A549 (cell line): ENCODE measurements around the gene ARL15. TPM values are rescaled to one million over a fixed set of nuclear protein-coding genes. Genes with fewer than 3 reads are reported as not detected.

ENCODE experiments used
- ATAC-seq, 2 experiments: fragments of 200-7000 bp in 1 of 2; fragments of >200 bp in 1 of 2; cut with Nextera tagmentation in 1 of 2; cut with Tn5 transposase in 1 of 2; 3 replicates each; pipeline versions ENCODE4 v1.8.0 to v1.9.1; 2018 to 2020; ENCODE audit warnings: mild to moderate bottlenecking in 1 of 2, moderate library complexity in 1 of 2
- CTCF ChIA-PET: fragments of 300-600 bp; sonication (Branson Sonifier 250); formaldehyde crosslinking; extraction: SDS; loops from one replicate; lab custom pipeline; 2021; ENCODE audit warnings: antibody characterized with exemption, inconsistent platforms; lab: Yijun Ruan, JAX
- POLR2A ChIA-PET: fragments of 350-600 bp; formaldehyde crosslinking; extraction: SDS; loops from one replicate; lab custom pipeline; 2021; ENCODE audit warnings: antibody characterized with exemption, inconsistent platforms; lab: Yijun Ruan, JAX
- DNase-seq, 2 experiments: peaks; one replicate each; pipeline versions ENCODE4 v3.0.0 to v3.0.0-alpha.2; 2011 to 2016; ENCODE audit warnings: low read depth in 1 of 2, low spot score in 1 of 2
- FAIRE-seq: peaks from 2 replicates; lab custom pipeline; 2011; peaks lifted over from hg19 to GRCh38; lab: Jason Lieb, UNC
- H3K27ac ChIP-seq, 2 experiments: fragments of >200 bp; sonication (Bioruptor Twin); formaldehyde crosslinking; 3 replicates each; pipeline ENCODE4 v1.5.1; 2016 to 2017
- H3K4me1 ChIP-seq: fragments of >200 bp; sonication (Bioruptor Twin); formaldehyde crosslinking; 3 replicates; pipeline ENCODE4 v1.6.1; 2016
- H3K4me2 ChIP-seq: fragments of >200 bp; sonication (Bioruptor Twin); formaldehyde crosslinking; 3 replicates; pipeline ENCODE4 v1.6.1; 2016
- H3K4me3 ChIP-seq: fragments of >200 bp; sonication (Bioruptor Twin); formaldehyde crosslinking; 3 replicates; pipeline ENCODE4 v1.5.1; 2016
- H3K9me3 ChIP-seq: fragments of >200 bp; sonication (Bioruptor Twin); formaldehyde crosslinking; 3 replicates; pipeline ENCODE4 v1.6.1; 2016
- ATOH8 ChIP-seq: fragments of 250-450 bp; sonication (Bioruptor Pico); IDR thresholded peaks from 2 replicates; pipeline ENCODE4 v1.5.0; 2020; ENCODE audit warnings: low read depth, mild to moderate bottlenecking, moderate library complexity
- CEBPB ChIP-seq, 2 experiments: fragments of >200 bp in 1 of 2; sonication (Bioruptor Twin) in 1 of 2; formaldehyde crosslinking in 1 of 2; IDR thresholded peaks; 2 replicates each; pipeline ENCODE4 v1.6.1; 2012 to 2016
- EHF ChIP-seq: fragments of 250-450 bp; sonication (Bioruptor Pico); IDR thresholded peaks from 2 replicates; pipeline ENCODE4 v1.5.0; 2020; ENCODE audit warnings: mild to moderate bottlenecking
- ELK1 ChIP-seq: fragments of 150-350 bp; IDR thresholded peaks from 2 replicates; pipeline ENCODE4 v1.6.1; 2014; ENCODE audit warnings: low read depth, mild to moderate bottlenecking, low read length
- ESRRA ChIP-seq: fragments of 150-350 bp; IDR thresholded peaks from 2 replicates; pipeline ENCODE4 v1.6.1; 2014; ENCODE audit warnings: mild to moderate bottlenecking, low read length, borderline replicate concordance
- FOSB ChIP-seq: fragments of 250-450 bp; sonication (Bioruptor Pico); IDR thresholded peaks from 2 replicates; pipeline ENCODE4 v1.5.0; 2020; ENCODE audit warnings: mild to moderate bottlenecking, moderate library complexity
- FOSL2 ChIP-seq, 2 experiments: fragments of 450-650 bp in 1 of 2; fragments of >200 bp in 1 of 2; sonication (Bioruptor Twin) in 1 of 2; formaldehyde crosslinking; IDR thresholded peaks; 2 replicates each; pipeline versions ENCODE4 v1.5.0 to v1.6.1; 2016 to 2020; ENCODE audit warnings: mild to moderate bottlenecking in 1 of 2, moderate library complexity in 1 of 2
- HOXB13 ChIP-seq: fragments of 250-450 bp; sonication (Bioruptor Pico); IDR thresholded peaks from 2 replicates; pipeline ENCODE4 v1.5.0; 2020; ENCODE audit warnings: low read depth, mild to moderate bottlenecking, moderate library complexity
- HOXB5 ChIP-seq: fragments of 250-450 bp; sonication (Bioruptor Pico); IDR thresholded peaks from 2 replicates; pipeline ENCODE4 v1.5.0; 2020; ENCODE audit warnings: mild to moderate bottlenecking, moderate library complexity
- KDM1A ChIP-seq: fragments of 200-600 bp; sonication (generic); IDR thresholded peaks from 2 replicates; pipeline ENCODE4 v1.6.1; 2016; ENCODE audit warnings: low read depth, mild to moderate bottlenecking
- MAX ChIP-seq: IDR thresholded peaks from 2 replicates; pipeline ENCODE4 v1.6.1; 2012
- MAZ ChIP-seq: fragments of 150-350 bp; IDR thresholded peaks from 2 replicates; pipeline ENCODE4 v1.6.1; 2014; ENCODE audit warnings: antibody characterized with exemption, low read depth, low read length, borderline replicate concordance
- MYC ChIP-seq: IDR thresholded peaks from 2 replicates; pipeline ENCODE4 v1.6.1; 2012; ENCODE audit warnings: mild to moderate bottlenecking, inconsistent platforms, low read length, improper control_type of control experiment, borderline replicate concordance
- PHF8 ChIP-seq: fragments of 200-600 bp; sonication (generic); IDR thresholded peaks from 2 replicates; pipeline ENCODE4 v1.6.1; 2016; ENCODE audit warnings: low read depth, mild to moderate bottlenecking, antibody characterized with exemption, moderate library complexity, borderline replicate concordance
- POLR2A ChIP-seq: IDR thresholded peaks from 2 replicates; pipeline ENCODE4 v1.6.1; 2012; ENCODE audit warnings: mild to moderate bottlenecking, low read length
- POLR2AphosphoS2 ChIP-seq: conservative IDR thresholded peaks from 2 replicates; pipeline ENCODE4 v1.6.1; 2012; ENCODE audit warnings: low read length, improper control_type of control experiment, inconsistent platforms
- RARB ChIP-seq: fragments of 250-450 bp; sonication (Bioruptor Pico); IDR thresholded peaks from 2 replicates; pipeline ENCODE4 v1.8.0; 2021; ENCODE audit warnings: mild to moderate bottlenecking, moderate library complexity
- TFCP2L1 ChIP-seq: fragments of 250-450 bp; sonication (Bioruptor Pico); IDR thresholded peaks from 2 replicates; pipeline ENCODE4 v1.5.0; 2021; ENCODE audit warnings: mild to moderate bottlenecking
- TP53 ChIP-seq: fragments of 250-450 bp; sonication (Bioruptor Pico); IDR thresholded peaks from 2 replicates; pipeline ENCODE4 v1.5.0; 2021; ENCODE audit warnings: mild to moderate bottlenecking, moderate library complexity
- ZC3H11A ChIP-seq: fragments of 450-650 bp; IDR thresholded peaks from 2 replicates; pipeline ENCODE4 v1.6.1; 2014; ENCODE audit warnings: antibody characterized with exemption, mild to moderate bottlenecking
- ZNF302 ChIP-seq: fragments of 250-450 bp; sonication (Bioruptor Pico); IDR thresholded peaks from 2 replicates; pipeline ENCODE4 v1.9.0; 2021; ENCODE audit warnings: inconsistent platforms, mild to moderate bottlenecking, moderate library complexity
- WGBS: methylation state at CpG from one replicate; pipeline ENCODE4 v1.1.6; 2017; ENCODE audit errors: missing lambda C conversion rate; 5-methylcytosine and 5-hydroxymethylcytosine counted together
- polyA plus RNA-seq, 4 experiments: library from polyadenylated mRNA; depleted of rRNA in 3 of 4; stranded (reverse); fragments of >200 nt; fragmentation: RNase III in 1 of 4; extraction: RNeasy Plus Mini Kit Qiagen cat#74134 plus additional on column Dnase treatment in 1 of 4; gene quantifications; 2 replicates in 3 of 4; 3 replicates in 1 of 4; pipeline ENCODE4 v1.2.3, GENCODE V29; 2011 to 2017
- TF ChIP-seq, protein P1 (sequence below): fragments of >200 bp; sonication (Bioruptor Twin); formaldehyde crosslinking; IDR thresholded peaks from 2 replicates; pipeline ENCODE4 v1.6.1; 2016
- TF ChIP-seq, protein P2 (sequence below): IDR thresholded peaks from 2 replicates; pipeline ENCODE4 v1.6.1; 2012; ENCODE audit warnings: low read depth, borderline replicate concordance
- TF ChIP-seq, protein P3 (sequence below): IDR thresholded peaks from 2 replicates; pipeline ENCODE4 v1.6.1; 2012
- TF ChIP-seq, protein P4 (sequence below): fragments of >200 bp; sonication (Bioruptor Twin); formaldehyde crosslinking; IDR thresholded peaks from 3 replicates; pipeline ENCODE4 v1.5.1; 2016

ARL15 gene
- polyA plus RNA-seq, 2 of the 4 experiments (the other 2 are of a cell fraction), result 11.8 to 12.1 TPM

- ATAC-seq (no peak), FAIRE-seq (no peak), DNase-seq (no peak)
- Histone ChIP-seq H3K4me1 (no peaks in the 10 kb centered on the region), H3K4me3 (no peak overlapping the region), H3K4me2 (no peak overlapping the region), H3K9me3 (no peaks in the 10 kb centered on the region), H3K27ac (no peak overlapping the region)
- no peak for TF ChIP-seq MYC
- TF ChIP-seq ATOH8 (CRISPR knock-in tag), result no peak
- TF ChIP-seq TFCP2L1 (CRISPR knock-in tag), result no peak
- TF ChIP-seq RARB (CRISPR knock-in tag), result no peak
- no peak for TF ChIP-seq ZC3H11A
- TF ChIP-seq MAZ, result no peak
- no peak for TF ChIP-seq EHF (CRISPR knock-in tag)
- TF ChIP-seq, protein P1, sequence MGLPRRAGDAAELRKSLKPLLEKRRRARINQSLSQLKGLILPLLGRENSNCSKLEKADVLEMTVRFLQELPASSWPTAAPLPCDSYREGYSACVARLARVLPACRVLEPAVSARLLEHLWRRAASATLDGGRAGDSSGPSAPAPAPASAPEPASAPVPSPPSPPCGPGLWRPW, result no peak
- TF ChIP-seq PHF8, result no peak
- TF ChIP-seq TP53 (CRISPR knock-in tag), result no peak
- TF ChIP-seq POLR2A, result no peak
- no peak for TF ChIP-seq FOSL2 (IDR thresholded peaks at IDR 0.05)
- no peak for TF ChIP-seq FOSL2 (CRISPR knock-in tag; IDR thresholded peaks at IDR 0.05)
- no peak for TF ChIP-seq KDM1A
- WGBS, result 58% methylated on average over 2 of the region's 2 CpGs
- ChIA-PET CTCF (no interaction called here), POLR2A (no interaction called here)
Measured at GRCh38 chr5:53969176-53969730, 341.1 kb downstream of the ARL15 start.

DNA sequence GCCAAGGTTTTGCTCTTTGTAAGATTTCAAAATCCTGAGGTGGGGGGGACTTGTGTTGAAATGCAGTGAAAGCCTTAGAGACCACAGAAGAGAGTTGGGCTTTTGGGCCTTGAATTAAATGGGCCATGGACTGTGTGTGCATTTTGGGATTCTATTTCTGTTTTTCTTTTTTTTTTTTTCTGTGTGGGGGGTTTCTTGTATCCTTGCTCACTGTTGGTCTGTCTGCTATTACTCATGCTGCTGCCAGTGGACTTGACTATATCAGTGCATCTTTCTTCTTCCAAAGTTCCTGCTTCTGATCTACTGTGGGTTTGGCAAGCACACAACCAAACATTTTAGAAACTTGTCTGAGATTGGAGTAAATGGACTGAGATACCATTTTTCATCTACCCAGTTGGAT lies 344.9 kb downstream of the ARL15 start:
- Histone ChIP-seq H3K27ac (no peak overlapping the region), H3K4me2 (no peak overlapping the region), H3K9me3 (no peaks in the 10 kb centered on the region), H3K4me1 (no peaks in the 10 kb centered on the region), H3K4me3 (no peak overlapping the region)
- TF ChIP-seq CEBPB (IDR thresholded peaks at IDR 0.05) (no peak), POLR2AphosphoS2 (no peak), EHF (CRISPR knock-in tag) (no peak), FOSB (CRISPR knock-in tag) (no peak), ESRRA (no peak), KDM1A (no peak), HOXB5 (CRISPR knock-in tag) (no peak), ZNF302 (CRISPR knock-in tag) (no peak), HOXB13 (CRISPR knock-in tag) (no peak), MAX (no peak), ELK1 (no peak)
- TF ChIP-seq, protein P2, sequence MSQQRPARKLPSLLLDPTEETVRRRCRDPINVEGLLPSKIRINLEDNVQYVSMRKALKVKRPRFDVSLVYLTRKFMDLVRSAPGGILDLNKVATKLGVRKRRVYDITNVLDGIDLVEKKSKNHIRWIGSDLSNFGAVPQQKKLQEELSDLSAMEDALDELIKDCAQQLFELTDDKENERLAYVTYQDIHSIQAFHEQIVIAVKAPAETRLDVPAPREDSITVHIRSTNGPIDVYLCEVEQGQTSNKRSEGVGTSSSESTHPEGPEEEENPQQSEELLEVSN, result no peak
- TF ChIP-seq, protein P3, sequence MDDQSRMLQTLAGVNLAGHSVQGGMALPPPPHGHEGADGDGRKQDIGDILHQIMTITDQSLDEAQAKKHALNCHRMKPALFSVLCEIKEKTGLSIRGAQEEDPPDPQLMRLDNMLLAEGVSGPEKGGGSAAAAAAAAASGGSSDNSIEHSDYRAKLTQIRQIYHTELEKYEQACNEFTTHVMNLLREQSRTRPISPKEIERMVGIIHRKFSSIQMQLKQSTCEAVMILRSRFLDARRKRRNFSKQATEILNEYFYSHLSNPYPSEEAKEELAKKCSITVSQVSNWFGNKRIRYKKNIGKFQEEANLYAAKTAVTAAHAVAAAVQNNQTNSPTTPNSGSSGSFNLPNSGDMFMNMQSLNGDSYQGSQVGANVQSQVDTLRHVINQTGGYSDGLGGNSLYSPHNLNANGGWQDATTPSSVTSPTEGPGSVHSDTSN, result no peak
- TF ChIP-seq, protein P4, sequence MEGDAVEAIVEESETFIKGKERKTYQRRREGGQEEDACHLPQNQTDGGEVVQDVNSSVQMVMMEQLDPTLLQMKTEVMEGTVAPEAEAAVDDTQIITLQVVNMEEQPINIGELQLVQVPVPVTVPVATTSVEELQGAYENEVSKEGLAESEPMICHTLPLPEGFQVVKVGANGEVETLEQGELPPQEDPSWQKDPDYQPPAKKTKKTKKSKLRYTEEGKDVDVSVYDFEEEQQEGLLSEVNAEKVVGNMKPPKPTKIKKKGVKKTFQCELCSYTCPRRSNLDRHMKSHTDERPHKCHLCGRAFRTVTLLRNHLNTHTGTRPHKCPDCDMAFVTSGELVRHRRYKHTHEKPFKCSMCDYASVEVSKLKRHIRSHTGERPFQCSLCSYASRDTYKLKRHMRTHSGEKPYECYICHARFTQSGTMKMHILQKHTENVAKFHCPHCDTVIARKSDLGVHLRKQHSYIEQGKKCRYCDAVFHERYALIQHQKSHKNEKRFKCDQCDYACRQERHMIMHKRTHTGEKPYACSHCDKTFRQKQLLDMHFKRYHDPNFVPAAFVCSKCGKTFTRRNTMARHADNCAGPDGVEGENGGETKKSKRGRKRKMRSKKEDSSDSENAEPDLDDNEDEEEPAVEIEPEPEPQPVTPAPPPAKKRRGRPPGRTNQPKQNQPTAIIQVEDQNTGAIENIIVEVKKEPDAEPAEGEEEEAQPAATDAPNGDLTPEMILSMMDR, result no peak
- DNase-seq (no peak), FAIRE-seq (no peak), ATAC-seq (no peak)
- CTCF ChIA-PET, result no interaction called here
- POLR2A ChIA-PET, result no interaction called here
